Measurements from ENCODE around the gene ARHGAP42.
"Not testable (repeated sequence)": the region's sequence is repeated elsewhere in the genome, so short reads cannot be mapped to it uniquely, and the experiment has no call there.

Gene ARHGAP42

GRCh38 chr11:100750566-100750891 lies 63.4 kb downstream of the ARHGAP42 start:
- not testable (repeated sequence) for H3K36me3 ChIP-seq (ENCODE audit: insufficient read depth, low read length); H3K27ac ChIP-seq (ENCODE audit: low read depth, low read length); H3K4me1 ChIP-seq (ENCODE audit: insufficient read depth, low read length); H3K27me3 ChIP-seq (ENCODE audit: control insufficient read depth in 1 of 2, insufficient read depth in 2 of 2, low read length in 2 of 2); H3K9ac ChIP-seq (ENCODE audit: low read length); H3K4me3 ChIP-seq (ENCODE audit: low read depth in 1 of 2, low read length in 2 of 2)
- peaks cover 10% of the 10 kb centered on the region for H3K9me3 ChIP-seq (ENCODE audit: low read length)

GRCh38 chr11:100752371-100753171 lies 65.5 kb downstream of the ARHGAP42 start:
- peaks cover 10% of the 10 kb centered on the region for H3K9me3 ChIP-seq (ENCODE audit: low read length)

GRCh38 chr11:100753172-100753543 lies 66.1 kb downstream of the ARHGAP42 start:
- no peak overlapping the region for H3K4me3 ChIP-seq (ENCODE audit: low read depth in 1 of 2, low read length in 2 of 2)
- H3K27ac ChIP-seq (ENCODE audit: low read depth, low read length): no peak overlapping the region
- no peaks in the 10 kb centered on the region for H3K27me3 ChIP-seq (ENCODE audit: control insufficient read depth in 1 of 2, insufficient read depth in 2 of 2, low read length in 2 of 2)
- H3K36me3 ChIP-seq (ENCODE audit: insufficient read depth, low read length): no peaks in the 10 kb centered on the region
- no peak overlapping the region for H3K9ac ChIP-seq (ENCODE audit: low read length)
- H3K4me1 ChIP-seq (ENCODE audit: insufficient read depth, low read length): no peaks in the 10 kb centered on the region
- H3K9me3 ChIP-seq (ENCODE audit: low read length): peaks cover 10% of the 10 kb centered on the region

More at GRCh38 chr11:100752371-100753171, 65.5 kb downstream of the ARHGAP42 start:
- H3K4me1 ChIP-seq (ENCODE audit: insufficient read depth, low read length): no peaks in the 10 kb centered on the region
- no peaks in the 10 kb centered on the region for H3K36me3 ChIP-seq (ENCODE audit: insufficient read depth, low read length)
- H3K27ac ChIP-seq (ENCODE audit: low read depth, low read length): no peak overlapping the region
- H3K27me3 ChIP-seq (ENCODE audit: control insufficient read depth in 1 of 2, insufficient read depth in 2 of 2, low read length in 2 of 2): no peaks in the 10 kb centered on the region
- no peak overlapping the region for H3K9ac ChIP-seq (ENCODE audit: low read length)
- no peak overlapping the region for H3K4me3 ChIP-seq (ENCODE audit: low read depth in 1 of 2, low read length in 2 of 2)

- no peak overlapping the region for H3K9ac ChIP-seq (ENCODE audit: low read length)
- peaks cover 10% of the 10 kb centered on the region for H3K9me3 ChIP-seq (ENCODE audit: low read length)
Observed at GRCh38 chr11:100753571-100753970, 66.5 kb downstream of the ARHGAP42 start.

GRCh38 chr11:100756559-100756958 lies 69.5 kb downstream of the ARHGAP42 start:
- Histone ChIP-seq H3K27ac (ENCODE audit: low read depth, low read length) (no peak overlapping the region), H3K4me3 (ENCODE audit: low read depth in 1 of 2, low read length in 2 of 2) (no peak overlapping the region), H3K4me1 (ENCODE audit: insufficient read depth, low read length) (no peaks in the 10 kb centered on the region), H3K9me3 (ENCODE audit: low read length) (no peaks in the 10 kb centered on the region), H3K27me3 (ENCODE audit: control insufficient read depth in 1 of 2, insufficient read depth in 2 of 2, low read length in 2 of 2) (no peaks in the 10 kb centered on the region), H3K36me3 (ENCODE audit: insufficient read depth, low read length) (no peaks in the 10 kb centered on the region), H3K9ac (ENCODE audit: low read length) (no peak overlapping the region)

More at GRCh38 chr11:100753571-100753970, 66.5 kb downstream of the ARHGAP42 start:
- H3K4me3 ChIP-seq (ENCODE audit: low read depth in 1 of 2, low read length in 2 of 2): no peak overlapping the region
- H3K27me3 ChIP-seq (ENCODE audit: control insufficient read depth in 1 of 2, insufficient read depth in 2 of 2, low read length in 2 of 2): no peaks in the 10 kb centered on the region
- H3K4me1 ChIP-seq (ENCODE audit: insufficient read depth, low read length): no peaks in the 10 kb centered on the region
- no peaks in the 10 kb centered on the region for H3K36me3 ChIP-seq (ENCODE audit: insufficient read depth, low read length)
- H3K27ac ChIP-seq (ENCODE audit: low read depth, low read length): no peak overlapping the region

- no peaks in the 10 kb centered on the region for H3K4me1 ChIP-seq (ENCODE audit: insufficient read depth, low read length)
- H3K4me3 ChIP-seq (ENCODE audit: low read depth in 1 of 2, low read length in 2 of 2): no peak overlapping the region
- H3K27me3 ChIP-seq (ENCODE audit: control insufficient read depth in 1 of 2, insufficient read depth in 2 of 2, low read length in 2 of 2): no peaks in the 10 kb centered on the region
- no peak overlapping the region for H3K9ac ChIP-seq (ENCODE audit: low read length)
- H3K36me3 ChIP-seq (ENCODE audit: insufficient read depth, low read length): no peaks in the 10 kb centered on the region
- H3K9me3 ChIP-seq (ENCODE audit: low read length): no peaks in the 10 kb centered on the region
- H3K27ac ChIP-seq (ENCODE audit: low read depth, low read length): no peak overlapping the region
Observed at GRCh38 chr11:100757646-100758045, 70.6 kb downstream of the ARHGAP42 start.

- no peak overlapping the region for H3K27ac ChIP-seq (ENCODE audit: low read depth, low read length)
Observed at GRCh38 chr11:100759106-100759505, 72.0 kb downstream of the ARHGAP42 start.

GRCh38 chr11:100759856-100760255 lies 72.8 kb downstream of the ARHGAP42 start:
- no peaks in the 10 kb centered on the region for H3K36me3 ChIP-seq (ENCODE audit: insufficient read depth, low read length)
- H3K9ac ChIP-seq (ENCODE audit: low read length): no peak overlapping the region
- no peak overlapping the region for H3K27ac ChIP-seq (ENCODE audit: low read depth, low read length)
- H3K9me3 ChIP-seq (ENCODE audit: low read length): no peaks in the 10 kb centered on the region
- no peaks in the 10 kb centered on the region for H3K4me1 ChIP-seq (ENCODE audit: insufficient read depth, low read length)
- no peaks in the 10 kb centered on the region for H3K27me3 ChIP-seq (ENCODE audit: control insufficient read depth in 1 of 2, insufficient read depth in 2 of 2, low read length in 2 of 2)
- H3K4me3 ChIP-seq (ENCODE audit: low read depth in 1 of 2, low read length in 2 of 2): no peak overlapping the region

More at GRCh38 chr11:100759106-100759505, 72.0 kb downstream of the ARHGAP42 start:
- Histone ChIP-seq H3K9ac (ENCODE audit: low read length) (no peak overlapping the region), H3K4me1 (ENCODE audit: insufficient read depth, low read length) (no peaks in the 10 kb centered on the region), H3K36me3 (ENCODE audit: insufficient read depth, low read length) (no peaks in the 10 kb centered on the region), H3K9me3 (ENCODE audit: low read length) (no peaks in the 10 kb centered on the region), H3K4me3 (ENCODE audit: low read depth in 1 of 2, low read length in 2 of 2) (no peak overlapping the region), H3K27me3 (ENCODE audit: control insufficient read depth in 1 of 2, insufficient read depth in 2 of 2, low read length in 2 of 2) (no peaks in the 10 kb centered on the region)

- Histone ChIP-seq H3K27me3 (ENCODE audit: control insufficient read depth in 1 of 2, insufficient read depth in 2 of 2, low read length in 2 of 2) (no peaks in the 10 kb centered on the region), H3K9me3 (ENCODE audit: low read length) (no peaks in the 10 kb centered on the region), H3K36me3 (ENCODE audit: insufficient read depth, low read length) (no peaks in the 10 kb centered on the region), H3K4me3 (ENCODE audit: low read depth in 1 of 2, low read length in 2 of 2) (no peak overlapping the region), H3K9ac (ENCODE audit: low read length) (no peak overlapping the region), H3K4me1 (ENCODE audit: insufficient read depth, low read length) (no peaks in the 10 kb centered on the region), H3K27ac (ENCODE audit: low read depth, low read length) (no peak overlapping the region)
Observed at GRCh38 chr11:100760744-100761143, 73.7 kb downstream of the ARHGAP42 start.

- Histone ChIP-seq H3K4me1 (ENCODE audit: insufficient read depth, low read length) (no peaks in the 10 kb centered on the region), H3K4me3 (ENCODE audit: low read depth in 1 of 2, low read length in 2 of 2) (no peak overlapping the region), H3K9me3 (ENCODE audit: low read length) (no peaks in the 10 kb centered on the region), H3K9ac (ENCODE audit: low read length) (no peak overlapping the region), H3K27ac (ENCODE audit: low read depth, low read length) (no peak overlapping the region), H3K27me3 (ENCODE audit: control insufficient read depth in 1 of 2, insufficient read depth in 2 of 2, low read length in 2 of 2) (no peaks in the 10 kb centered on the region), H3K36me3 (ENCODE audit: insufficient read depth, low read length) (no peaks in the 10 kb centered on the region)
Observed at GRCh38 chr11:100761841-100762240, 74.8 kb downstream of the ARHGAP42 start.

GRCh38 chr11:100766764-100767163 lies 79.7 kb downstream of the ARHGAP42 start:
- no peaks in the 10 kb centered on the region for H3K9me3 ChIP-seq (ENCODE audit: low read length)
- no peak overlapping the region for H3K27ac ChIP-seq (ENCODE audit: low read depth, low read length)
- peaks cover 3% of the 10 kb centered on the region for H3K4me1 ChIP-seq (ENCODE audit: insufficient read depth, low read length)
- H3K4me3 ChIP-seq (ENCODE audit: low read depth in 1 of 2, low read length in 2 of 2): no peak overlapping the region
- H3K27me3 ChIP-seq (ENCODE audit: control insufficient read depth in 1 of 2, insufficient read depth in 2 of 2, low read length in 2 of 2): no peaks in the 10 kb centered on the region
- no peak overlapping the region for H3K9ac ChIP-seq (ENCODE audit: low read length)
- no peaks in the 10 kb centered on the region for H3K36me3 ChIP-seq (ENCODE audit: insufficient read depth, low read length)

- Histone ChIP-seq H3K4me1 (ENCODE audit: insufficient read depth, low read length) (peaks cover 3% of the 10 kb centered on the region), H3K36me3 (ENCODE audit: insufficient read depth, low read length) (no peaks in the 10 kb centered on the region)
Observed at GRCh38 chr11:100769165-100769564, 82.1 kb downstream of the ARHGAP42 start.

More at GRCh38 chr11:100769165-100769564, 82.1 kb downstream of the ARHGAP42 start:
- Histone ChIP-seq H3K4me3 (ENCODE audit: low read depth in 1 of 2, low read length in 2 of 2) (no peak overlapping the region), H3K27ac (ENCODE audit: low read depth, low read length) (no peak overlapping the region), H3K27me3 (ENCODE audit: control insufficient read depth in 1 of 2, insufficient read depth in 2 of 2, low read length in 2 of 2) (no peaks in the 10 kb centered on the region), H3K9me3 (ENCODE audit: low read length) (no peaks in the 10 kb centered on the region), H3K9ac (ENCODE audit: low read length) (no peak overlapping the region)

Data from muscle layer of colon (tissue), 2 donors.